IMR-90 (cell line): Measurements from ENCODE around the gene ACO1. TPM values are rescaled to one million over a fixed set of nuclear protein-coding genes. Genes with fewer than 3 reads are reported as not detected.

Experiments
- ATAC-seq: fragments of 200-7000 bp; cut with Tn5 transposase; 2 replicates; pipeline ENCODE4 v1.9.1; 2020; ENCODE audit warnings: low read depth, mild to moderate bottlenecking, moderate library complexity
- BruUV-seq: library from RNA; stranded (reverse); fragments of 400-500 nt; replicated peaks from 2 replicates; lab custom pipeline; 2021; lab: Mats Ljungman, UMichigan
- CTCF ChIA-PET: fragments of 300-600 bp; formaldehyde crosslinking; extraction: SDS; loops from one replicate; lab custom pipeline; 2021; ENCODE audit warnings: antibody characterized with exemption; lab: Yijun Ruan, JAX
- POLR2A ChIA-PET: fragments of 300-600 bp; sonication (Branson Sonifier 250); formaldehyde crosslinking; loops from one replicate; lab custom pipeline; 2022; ENCODE audit warnings: antibody characterized with exemption; ENCODE audit not compliant: unreplicated experiment; lab: Charles Lee
- DNase-seq: peaks from one replicate; pipeline ENCODE4 v3.0.0; 2013
- H2AFZ ChIP-seq: replicated peaks from 2 replicates; pipeline ENCODE3; 2013; ENCODE audit warnings: low read length, mild to moderate bottlenecking; ENCODE audit not compliant: poor library complexity
- H2AK5ac ChIP-seq: 2 replicates; pipeline ENCODE4 v1.6.1; 2013; ENCODE audit warnings: low read depth, low read length, inconsistent platforms
- H2AK9ac ChIP-seq: replicated peaks from 2 replicates; pipeline ENCODE3; 2013; ENCODE audit warnings: mild to moderate bottlenecking, low read depth, low read length, moderate library complexity; ENCODE audit not compliant: poor library complexity
- H2BK120ac ChIP-seq: 2 replicates; pipeline ENCODE4 v1.6.1; 2013; ENCODE audit warnings: low read depth, low read length, inconsistent platforms
- H2BK15ac ChIP-seq: 3 replicates; pipeline ENCODE4 v1.6.1; 2013; ENCODE audit warnings: low read depth, low read length, inconsistent platforms
- H2BK20ac ChIP-seq: 2 replicates; pipeline ENCODE4 v1.6.1; 2013; ENCODE audit warnings: low read depth, mild to moderate bottlenecking, inconsistent platforms, low read length, moderate library complexity
- H2BK5ac ChIP-seq: 2 replicates; pipeline ENCODE4 v1.6.1; 2013; ENCODE audit warnings: mild to moderate bottlenecking, low read depth, low read length, inconsistent platforms; ENCODE audit not compliant: poor library complexity, severe bottlenecking
- H3K14ac ChIP-seq: replicated peaks from 2 replicates; pipeline ENCODE4 v1.6.1; 2013; ENCODE audit warnings: low read depth, low read length, inconsistent platforms
- H3K18ac ChIP-seq: 2 replicates; pipeline ENCODE4 v1.6.1; 2013; ENCODE audit warnings: low read depth, low read length, control low read depth
- H3K23ac ChIP-seq: 2 replicates; pipeline ENCODE4 v1.6.1; 2013; ENCODE audit warnings: low read depth, low read length, inconsistent platforms
- H3K27ac ChIP-seq: 2 replicates; pipeline ENCODE4 v1.5.1; 2013; ENCODE audit warnings: mild to moderate bottlenecking, control low read depth, low read length; ENCODE audit not compliant: insufficient read depth
- H3K27me3 ChIP-seq: 2 replicates; pipeline ENCODE4 v1.6.1; 2013; ENCODE audit warnings: low read length; ENCODE audit not compliant: control insufficient read depth, insufficient read depth
- H3K36me3 ChIP-seq: 2 replicates; pipeline ENCODE4 v1.6.1; 2013; ENCODE audit warnings: low read length, mixed read lengths; ENCODE audit not compliant: control insufficient read depth, insufficient read depth
- H3K4ac ChIP-seq: 2 replicates; pipeline ENCODE4 v1.6.1; 2013; ENCODE audit warnings: low read depth, low read length, inconsistent platforms
- H3K4me1 ChIP-seq: 2 replicates; pipeline ENCODE4 v1.6.1; 2013; ENCODE audit warnings: low read length, mixed read lengths; ENCODE audit not compliant: control insufficient read depth, insufficient read depth
- H3K4me2 ChIP-seq: 2 replicates; pipeline ENCODE4 v1.6.1; 2013; ENCODE audit warnings: low read depth, mild to moderate bottlenecking, control low read depth, low read length, moderate library complexity
- H3K4me3 ChIP-seq: 2 replicates; pipeline ENCODE4 v1.5.1; 2013; ENCODE audit warnings: low read depth, mild to moderate bottlenecking, control low read depth, low read length, moderate library complexity; ENCODE audit not compliant: insufficient read depth
- H3K56ac ChIP-seq: 2 replicates; pipeline ENCODE4 v1.6.1; 2013; ENCODE audit warnings: low read length, inconsistent platforms; ENCODE audit not compliant: insufficient read depth; ENCODE audit errors: extremely low read depth
- H3K79me1 ChIP-seq, 2 experiments: 2 replicates each; pipeline ENCODE4 v1.6.1; 2013; ENCODE audit warnings: low read length in 2 of 2, inconsistent platforms in 1 of 2, low read depth in 1 of 2
- H3K9ac ChIP-seq: 2 replicates; pipeline ENCODE4 v1.6.1; 2013; ENCODE audit warnings: low read depth, low read length, control low read depth
- H3K9me1 ChIP-seq: 2 replicates; pipeline ENCODE4 v1.6.1; 2013; ENCODE audit warnings: low read length, inconsistent platforms; ENCODE audit not compliant: insufficient read depth
- H3K9me3 ChIP-seq: 2 replicates; pipeline ENCODE4 v1.6.1; 2013; ENCODE audit warnings: low read length; ENCODE audit not compliant: control insufficient read depth, insufficient read depth
- H4K20me1 ChIP-seq: 2 replicates; pipeline ENCODE4 v1.6.1; 2013; ENCODE audit warnings: low read length, inconsistent platforms; ENCODE audit not compliant: insufficient read depth
- H4K5ac ChIP-seq: 2 replicates; pipeline ENCODE4 v1.6.1; 2013; ENCODE audit warnings: mild to moderate bottlenecking, low read depth, low read length, control low read depth
- H4K8ac ChIP-seq, 2 experiments: 2 replicates each; pipeline ENCODE4 v1.6.1; 2013; ENCODE audit warnings: low read depth in 2 of 2, low read length in 2 of 2, control low read depth in 1 of 2, inconsistent platforms in 1 of 2
- H4K91ac ChIP-seq: 2 replicates; pipeline ENCODE4 v1.6.1; 2013; ENCODE audit warnings: low read depth, low read length, inconsistent platforms; ENCODE audit not compliant: insufficient read depth
- MXI1 ChIP-seq: IDR thresholded peaks from 2 replicates; pipeline ENCODE4 v1.6.1; 2012; ENCODE audit warnings: low read depth, mild to moderate bottlenecking, low read length, moderate library complexity, borderline replicate concordance
- NFE2L2 ChIP-seq: fragments of 150-350 bp; IDR thresholded peaks from 2 replicates; pipeline ENCODE4 v1.6.1; 2016; ENCODE audit warnings: low read depth, mild to moderate bottlenecking, low read length
- RAD21 ChIP-seq: IDR thresholded peaks from 2 replicates; pipeline ENCODE4 v1.6.1; 2012; ENCODE audit warnings: low read length, improper control_type of control experiment
- RCOR1 ChIP-seq: IDR thresholded peaks from 2 replicates; pipeline ENCODE4 v1.6.1; 2012; ENCODE audit warnings: mild to moderate bottlenecking, low read length, improper control_type of control experiment; ENCODE audit not compliant: insufficient replicate concordance
- RFX5 ChIP-seq: IDR thresholded peaks from 2 replicates; pipeline ENCODE4 v1.8.0; 2012; ENCODE audit warnings: low read depth, mild to moderate bottlenecking, low read length, moderate library complexity
- SMC3 ChIP-seq: fragments of 150-350 bp; IDR thresholded peaks from 2 replicates; pipeline ENCODE4 v1.6.1; 2016; ENCODE audit warnings: low read depth, mild to moderate bottlenecking, antibody characterized with exemption, low read length, moderate library complexity
- WGBS, 2 experiments: methylation state at CpG; one replicate each; pipeline versions ENCODE4 v1.1.5 to v1.1.7; 2013; ENCODE audit warnings: missing lambda C conversion rate in 2 of 2; ENCODE audit not compliant: insufficient read length in 1 of 2; ENCODE audit errors: extremely low coverage in 2 of 2; 5-methylcytosine and 5-hydroxymethylcytosine counted together
- dilution Hi-C: fragments of 300-500 bp; cut with HindIII; formaldehyde crosslinking; loops from one replicate; pipeline ENCODE4 v1.14.3; 2018; ENCODE audit warnings: low sequenced_read_pairs; ENCODE audit not compliant: unreplicated experiment
- in situ Hi-C: fragments of 300-500 bp; cut with MboI; formaldehyde crosslinking; loops from 3 replicates; pipeline ENCODE4 v1.14.3; 2019; ENCODE audit warnings: low sequenced_read_pairs, inconsistent platforms, mixed read lengths
- intact Hi-C: fragments of 100-400 bp; cut with micrococcal nuclease; formaldehyde crosslinking; loops from 2 replicates; pipeline ENCODE4 v1.10.0; 2022
- polyA plus RNA-seq, 3 experiments: library from polyadenylated mRNA; depleted of rRNA; stranded (reverse); fragments of >200 nt; gene quantifications; 2 replicates each; pipeline ENCODE4 v1.2.3, GENCODE V29; 2012; ENCODE audit warnings: low replicate concordance in 1 of 3
- total RNA-seq: library from RNA; depleted of rRNA; stranded (reverse); fragments of >200 nt; gene quantifications from 2 replicates; pipeline ENCODE4 v1.2.3, GENCODE V29; 2012
- TF ChIP-seq, protein P1 (sequence below): fragments of 150-350 bp; IDR thresholded peaks from 2 replicates; pipeline ENCODE4 v1.6.1; 2016; ENCODE audit warnings: low read depth, mild to moderate bottlenecking, low read length, moderate library complexity, borderline replicate concordance
- TF ChIP-seq, protein P2 (sequence below): fragments of 150-350 bp; IDR thresholded peaks from 2 replicates; pipeline ENCODE4 v1.6.1; 2017; ENCODE audit warnings: mild to moderate bottlenecking, antibody characterized with exemption, low read length, low read depth

Gene ACO1
- total and polyA plus RNA-seq, 2 of the 4 experiments (the other 2 are of a cell fraction): 85.9 to 158 TPM

DNA sequence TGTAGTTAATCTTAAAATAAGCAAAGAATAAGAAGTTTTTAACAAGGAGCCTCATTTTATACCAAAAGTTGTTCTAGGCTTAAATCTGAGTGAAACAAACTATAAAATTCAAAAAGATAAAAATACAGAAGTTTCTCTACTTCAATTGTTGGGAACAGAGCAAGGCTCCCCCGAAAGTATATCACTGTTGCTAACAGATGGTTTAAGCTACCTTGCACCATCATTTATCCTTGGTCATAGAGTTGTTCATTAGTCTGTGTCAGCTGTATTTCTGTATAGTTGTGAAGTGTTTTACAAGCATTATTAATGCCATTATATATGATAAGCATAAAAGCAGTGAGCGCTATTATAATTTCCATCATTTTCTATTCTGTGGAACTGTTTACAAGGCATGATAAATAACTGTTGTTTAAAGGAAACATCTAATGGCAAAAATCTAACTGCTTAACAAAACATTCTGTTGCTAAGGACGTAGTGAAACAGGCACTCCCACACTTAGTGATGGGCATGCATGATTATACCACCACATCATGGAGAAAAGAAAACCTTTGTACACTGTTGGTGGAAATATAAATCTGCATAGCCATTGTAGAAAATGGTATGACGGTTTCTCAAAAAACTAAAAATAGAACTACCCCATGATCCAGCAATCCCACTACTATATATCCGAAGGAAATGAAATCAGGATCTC lies 23.3 kb upstream of the ACO1 start:
- CTCF ChIA-PET: no interaction called here
- Histone ChIP-seq H3K4me2 (no peak overlapping the region), H3K9me3 (no peaks in the 10 kb centered on the region), H2BK5ac (no peak overlapping the region), H4K5ac (no peak overlapping the region), H3K4me3 (no peak overlapping the region), H3K9me1 (no peaks in the 10 kb centered on the region), H3K18ac (no peak overlapping the region), H3K27me3 (no peaks in the 10 kb centered on the region), H2AK5ac (no peak overlapping the region), H3K27ac (no peak overlapping the region), H3K14ac (no peak overlapping the region), H3K56ac (no peak overlapping the region), H4K8ac (no peak overlapping the region), H2BK15ac (no peak overlapping the region), H2BK20ac (no peak overlapping the region), H3K4ac (no peak overlapping the region), H3K9ac (no peak overlapping the region), H2BK120ac (no peak overlapping the region), H3K36me3 (no peaks in the 10 kb centered on the region), H3K23ac (no peak overlapping the region), H2AK9ac (no peak overlapping the region), H4K91ac (no peak overlapping the region), H4K20me1 (no peaks in the 10 kb centered on the region), H3K79me1 (no peaks in the 10 kb centered on the region), H2AFZ (no peak overlapping the region), H3K4me1 (no peaks in the 10 kb centered on the region)
- WGBS, 2 experiments: no CpG with 5 or more reads among the region's 5 CpGs
- dilution Hi-C loops (no loop called here), in situ Hi-C loops (no loop called here), intact Hi-C loops (loop anchor here (5.0 kb wide), 1 partner anchor 606 kb away; no protein-coding TSS in a partner anchor)
- no peak for ATAC-seq
- TF ChIP-seq RFX5 (no peak), RCOR1 (no peak), RAD21 (no peak), NFE2L2 (no peak), MXI1 (no peak), SMC3 (no peak)
- TF ChIP-seq, protein P1, sequence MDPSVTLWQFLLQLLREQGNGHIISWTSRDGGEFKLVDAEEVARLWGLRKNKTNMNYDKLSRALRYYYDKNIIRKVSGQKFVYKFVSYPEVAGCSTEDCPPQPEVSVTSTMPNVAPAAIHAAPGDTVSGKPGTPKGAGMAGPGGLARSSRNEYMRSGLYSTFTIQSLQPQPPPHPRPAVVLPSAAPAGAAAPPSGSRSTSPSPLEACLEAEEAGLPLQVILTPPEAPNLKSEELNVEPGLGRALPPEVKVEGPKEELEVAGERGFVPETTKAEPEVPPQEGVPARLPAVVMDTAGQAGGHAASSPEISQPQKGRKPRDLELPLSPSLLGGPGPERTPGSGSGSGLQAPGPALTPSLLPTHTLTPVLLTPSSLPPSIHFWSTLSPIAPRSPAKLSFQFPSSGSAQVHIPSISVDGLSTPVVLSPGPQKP: no peak
- TF ChIP-seq, protein P2, sequence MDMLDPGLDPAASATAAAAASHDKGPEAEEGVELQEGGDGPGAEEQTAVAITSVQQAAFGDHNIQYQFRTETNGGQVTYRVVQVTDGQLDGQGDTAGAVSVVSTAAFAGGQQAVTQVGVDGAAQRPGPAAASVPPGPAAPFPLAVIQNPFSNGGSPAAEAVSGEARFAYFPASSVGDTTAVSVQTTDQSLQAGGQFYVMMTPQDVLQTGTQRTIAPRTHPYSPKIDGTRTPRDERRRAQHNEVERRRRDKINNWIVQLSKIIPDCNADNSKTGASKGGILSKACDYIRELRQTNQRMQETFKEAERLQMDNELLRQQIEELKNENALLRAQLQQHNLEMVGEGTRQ: no peak
- no peak for DNase-seq
- POLR2A ChIA-PET: no interaction called here
- BruUV-seq: no TSS peak
